NB4 (cell line): Measurements from ENCODE around the gene CD74.

ENCODE experiments used
- TF ChIP-seq, protein P1 (sequence below): IDR thresholded peaks from one replicate; pipeline ENCODE4 v1.5.1; 2012; ENCODE audit warnings: low read depth, low read length
- TF ChIP-seq, protein P2 (sequence below): IDR thresholded peaks from 2 replicates; pipeline ENCODE4 v1.6.1; 2011; ENCODE audit warnings: low read depth, low read length

DNA sequence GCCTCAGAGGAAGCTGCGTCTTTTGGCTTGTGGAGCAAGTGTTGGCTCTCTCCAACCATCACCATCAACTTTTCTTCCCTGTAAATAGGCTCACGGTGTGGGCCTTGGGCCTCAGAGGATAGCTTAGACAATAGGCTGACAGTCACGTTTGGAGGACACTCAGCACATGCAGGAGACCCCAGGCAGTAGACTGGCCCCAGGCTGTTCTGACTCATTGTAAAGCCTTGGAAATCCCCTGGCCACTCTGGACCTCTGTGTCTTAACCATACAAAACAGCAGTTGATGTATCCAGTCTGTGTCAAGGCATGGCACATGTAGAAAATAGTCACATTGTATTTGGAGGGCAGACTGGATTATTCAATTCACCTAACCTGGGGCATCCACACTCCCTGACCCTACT, 18.6 kb downstream of the CD74 start:
- TF ChIP-seq, protein P1, sequence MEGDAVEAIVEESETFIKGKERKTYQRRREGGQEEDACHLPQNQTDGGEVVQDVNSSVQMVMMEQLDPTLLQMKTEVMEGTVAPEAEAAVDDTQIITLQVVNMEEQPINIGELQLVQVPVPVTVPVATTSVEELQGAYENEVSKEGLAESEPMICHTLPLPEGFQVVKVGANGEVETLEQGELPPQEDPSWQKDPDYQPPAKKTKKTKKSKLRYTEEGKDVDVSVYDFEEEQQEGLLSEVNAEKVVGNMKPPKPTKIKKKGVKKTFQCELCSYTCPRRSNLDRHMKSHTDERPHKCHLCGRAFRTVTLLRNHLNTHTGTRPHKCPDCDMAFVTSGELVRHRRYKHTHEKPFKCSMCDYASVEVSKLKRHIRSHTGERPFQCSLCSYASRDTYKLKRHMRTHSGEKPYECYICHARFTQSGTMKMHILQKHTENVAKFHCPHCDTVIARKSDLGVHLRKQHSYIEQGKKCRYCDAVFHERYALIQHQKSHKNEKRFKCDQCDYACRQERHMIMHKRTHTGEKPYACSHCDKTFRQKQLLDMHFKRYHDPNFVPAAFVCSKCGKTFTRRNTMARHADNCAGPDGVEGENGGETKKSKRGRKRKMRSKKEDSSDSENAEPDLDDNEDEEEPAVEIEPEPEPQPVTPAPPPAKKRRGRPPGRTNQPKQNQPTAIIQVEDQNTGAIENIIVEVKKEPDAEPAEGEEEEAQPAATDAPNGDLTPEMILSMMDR, result no peak
- TF ChIP-seq, protein P2, sequence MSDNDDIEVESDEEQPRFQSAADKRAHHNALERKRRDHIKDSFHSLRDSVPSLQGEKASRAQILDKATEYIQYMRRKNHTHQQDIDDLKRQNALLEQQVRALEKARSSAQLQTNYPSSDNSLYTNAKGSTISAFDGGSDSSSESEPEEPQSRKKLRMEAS, result no peak
